Mammary epithelial cell (primary cell): Measurements from ENCODE around the gene ZNF514.

Source experiments
- EZH2 ChIP-seq: IDR thresholded peaks from 2 replicates; pipeline ENCODE4 v1.6.1; 2012; ENCODE audit warnings: low read length, inconsistent platforms, borderline replicate concordance
- TF ChIP-seq, protein P1 (sequence below), 2 donors: IDR thresholded peaks in 1 of 2; conservative IDR thresholded peaks in 1 of 2; 2 replicates each; pipeline ENCODE4 v1.5.1; 2011 to 2012; ENCODE audit warnings: inconsistent platforms in 2 of 2, low read length in 2 of 2, mild to moderate bottlenecking in 2 of 2, control low read depth in 1 of 2, low read depth in 1 of 2; ENCODE audit not compliant: insufficient read depth in 1 of 2; ENCODE audit errors: extremely low read depth in 1 of 2

DNA sequence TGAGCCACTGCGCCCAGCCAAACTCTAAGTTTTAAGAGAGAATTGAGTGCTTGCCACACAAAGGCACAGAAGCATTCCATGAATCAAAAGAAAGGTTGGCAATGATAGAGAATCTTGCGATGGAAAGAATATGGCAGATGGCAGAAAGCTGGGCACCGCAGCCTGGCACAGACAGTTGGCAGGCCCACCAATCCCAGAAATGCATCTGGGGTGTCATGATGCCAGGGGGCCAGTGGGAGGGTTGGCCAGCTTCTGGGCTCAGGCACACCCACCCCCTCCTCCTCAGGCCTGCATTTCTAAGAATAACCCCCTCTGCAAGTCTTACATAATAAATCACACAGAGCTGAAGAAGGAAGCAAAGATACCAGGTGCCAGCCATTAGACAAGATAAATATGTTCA is 25.5 kb upstream of the ZNF514 start:
- TF ChIP-seq, protein P1, sequence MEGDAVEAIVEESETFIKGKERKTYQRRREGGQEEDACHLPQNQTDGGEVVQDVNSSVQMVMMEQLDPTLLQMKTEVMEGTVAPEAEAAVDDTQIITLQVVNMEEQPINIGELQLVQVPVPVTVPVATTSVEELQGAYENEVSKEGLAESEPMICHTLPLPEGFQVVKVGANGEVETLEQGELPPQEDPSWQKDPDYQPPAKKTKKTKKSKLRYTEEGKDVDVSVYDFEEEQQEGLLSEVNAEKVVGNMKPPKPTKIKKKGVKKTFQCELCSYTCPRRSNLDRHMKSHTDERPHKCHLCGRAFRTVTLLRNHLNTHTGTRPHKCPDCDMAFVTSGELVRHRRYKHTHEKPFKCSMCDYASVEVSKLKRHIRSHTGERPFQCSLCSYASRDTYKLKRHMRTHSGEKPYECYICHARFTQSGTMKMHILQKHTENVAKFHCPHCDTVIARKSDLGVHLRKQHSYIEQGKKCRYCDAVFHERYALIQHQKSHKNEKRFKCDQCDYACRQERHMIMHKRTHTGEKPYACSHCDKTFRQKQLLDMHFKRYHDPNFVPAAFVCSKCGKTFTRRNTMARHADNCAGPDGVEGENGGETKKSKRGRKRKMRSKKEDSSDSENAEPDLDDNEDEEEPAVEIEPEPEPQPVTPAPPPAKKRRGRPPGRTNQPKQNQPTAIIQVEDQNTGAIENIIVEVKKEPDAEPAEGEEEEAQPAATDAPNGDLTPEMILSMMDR (conservative IDR thresholded peaks at IDR 0.05 in 1 of 2, IDR thresholded peaks at IDR 0.05 in 1 of 2; ENCODE audit: extremely low read depth in 1 of 2, insufficient read depth in 1 of 2, low read depth in 1 of 2, low read length in 2 of 2): no peak
- TF ChIP-seq EZH2: no peak
